Nephron progenitor cell (in vitro differentiated cells): Measurements from ENCODE around the gene GALNT7.

Source experiments
- DNase-seq: peaks from one replicate; pipeline ENCODE4 v3.0.0; 2021
- H3K27ac Mint-ChIP-seq: 2 replicates; pipeline ENCODE4 v1.8.0; 2021; ENCODE audit warnings: mild to moderate bottlenecking, moderate library complexity, mixed read lengths
- H3K27me3 Mint-ChIP-seq: 2 replicates; pipeline ENCODE4 v1.8.0; 2021; ENCODE audit warnings: mild to moderate bottlenecking, low read depth, mixed read lengths; ENCODE audit not compliant: poor library complexity
- H3K36me3 Mint-ChIP-seq: 2 replicates; pipeline ENCODE4 v1.8.0; 2021; ENCODE audit warnings: low read depth, mixed read lengths
- H3K4me1 Mint-ChIP-seq: 2 replicates; pipeline ENCODE4 v1.8.0; 2021; ENCODE audit warnings: mixed read lengths
- H3K4me3 Mint-ChIP-seq: 2 replicates; pipeline ENCODE4 v1.8.0; 2021; ENCODE audit warnings: mild to moderate bottlenecking, moderate library complexity, mixed read lengths
- H3K9me3 Mint-ChIP-seq: 2 replicates; pipeline ENCODE4 v1.8.0; 2021; ENCODE audit warnings: mild to moderate bottlenecking, moderate library complexity, mixed read lengths
- CTCF ChIP-seq: fragments of 200-600 bp; sonication (generic); IDR thresholded peaks from 2 replicates; pipeline ENCODE4 v1.5.0; 2021; ENCODE audit warnings: antibody characterized with exemption

Gene GALNT7

GRCh38 chr4:173145131-173145530 lies 23.5 kb upstream of the GALNT7 start:
- H3K4me3 Mint-ChIP-seq = no peak overlapping the region
- TF ChIP-seq CTCF = no peak
- DNase-seq = no peak
- no peaks in the 10 kb centered on the region for H3K9me3 Mint-ChIP-seq
- H3K27me3 Mint-ChIP-seq = no peaks in the 10 kb centered on the region
- H3K36me3 Mint-ChIP-seq = no peaks in the 10 kb centered on the region
- H3K4me1 Mint-ChIP-seq = no peaks in the 10 kb centered on the region
- H3K27ac Mint-ChIP-seq = peak overlapping the region; percentile 21

- Mint-ChIP-seq H3K4me3 (no peak overlapping the region), H3K27me3 (no peaks in the 10 kb centered on the region), H3K9me3 (no peaks in the 10 kb centered on the region), H3K4me1 (no peaks in the 10 kb centered on the region), H3K27ac (no peak overlapping the region), H3K36me3 (no peaks in the 10 kb centered on the region)
- DNase-seq = no peak
- TF ChIP-seq CTCF = no peak
Measured at GRCh38 chr4:173146456-173146855, 22.2 kb upstream of the GALNT7 start.

GRCh38 chr4:173151496-173151895 lies 17.1 kb upstream of the GALNT7 start:
- DNase-seq = no peak
- no peaks in the 10 kb centered on the region for H3K27me3 Mint-ChIP-seq
- no peak overlapping the region for H3K27ac Mint-ChIP-seq
- H3K4me3 Mint-ChIP-seq = no peak overlapping the region
- no peak for TF ChIP-seq CTCF
- no peaks in the 10 kb centered on the region for H3K36me3 Mint-ChIP-seq
- H3K4me1 Mint-ChIP-seq = no peaks in the 10 kb centered on the region
- no peaks in the 10 kb centered on the region for H3K9me3 Mint-ChIP-seq

- Mint-ChIP-seq H3K36me3 (no peaks in the 10 kb centered on the region), H3K9me3 (no peaks in the 10 kb centered on the region), H3K4me3 (no peak overlapping the region), H3K27me3 (no peaks in the 10 kb centered on the region), H3K4me1 (no peaks in the 10 kb centered on the region), H3K27ac (no peak overlapping the region)
- no peak for DNase-seq
- TF ChIP-seq CTCF = no peak
Measured at GRCh38 chr4:173152104-173152503, 16.5 kb upstream of the GALNT7 start.

GRCh38 chr4:173153445-173153844 lies 15.2 kb upstream of the GALNT7 start:
- no peak for TF ChIP-seq CTCF
- Mint-ChIP-seq H3K27me3 (no peaks in the 10 kb centered on the region), H3K36me3 (no peaks in the 10 kb centered on the region), H3K27ac (no peak overlapping the region), H3K4me3 (no peak overlapping the region), H3K4me1 (no peaks in the 10 kb centered on the region), H3K9me3 (no peaks in the 10 kb centered on the region)
- DNase-seq = no peak

- no peak overlapping the region for H3K27ac Mint-ChIP-seq
- no peaks in the 10 kb centered on the region for H3K9me3 Mint-ChIP-seq
- H3K27me3 Mint-ChIP-seq = no peaks in the 10 kb centered on the region
- H3K4me1 Mint-ChIP-seq = peaks cover 4% of the 10 kb centered on the region
- H3K4me3 Mint-ChIP-seq = no peak overlapping the region
- no peak for DNase-seq
- H3K36me3 Mint-ChIP-seq = no peaks in the 10 kb centered on the region
- TF ChIP-seq CTCF = no peak
Measured at GRCh38 chr4:173159791-173160190, 8.8 kb upstream of the GALNT7 start.
